NCI-H748 (cell line): ENCODE data around the gene TMEM88.
A peak's percentile ranks its signal among the peaks of the same experiment; 100 is the strongest.

Experiments used
- DNase-seq: peaks from one replicate; lab custom pipeline; 2025; ENCODE audit not compliant: unreplicated experiment; lab: John Stamatoyannopoulos, UW

TMEM88 gene

GRCh38 chr17:7843536-7844291 lies 11.2 kb upstream of the TMEM88 start:
- peak; percentile 95 for DNase-seq

DNA sequence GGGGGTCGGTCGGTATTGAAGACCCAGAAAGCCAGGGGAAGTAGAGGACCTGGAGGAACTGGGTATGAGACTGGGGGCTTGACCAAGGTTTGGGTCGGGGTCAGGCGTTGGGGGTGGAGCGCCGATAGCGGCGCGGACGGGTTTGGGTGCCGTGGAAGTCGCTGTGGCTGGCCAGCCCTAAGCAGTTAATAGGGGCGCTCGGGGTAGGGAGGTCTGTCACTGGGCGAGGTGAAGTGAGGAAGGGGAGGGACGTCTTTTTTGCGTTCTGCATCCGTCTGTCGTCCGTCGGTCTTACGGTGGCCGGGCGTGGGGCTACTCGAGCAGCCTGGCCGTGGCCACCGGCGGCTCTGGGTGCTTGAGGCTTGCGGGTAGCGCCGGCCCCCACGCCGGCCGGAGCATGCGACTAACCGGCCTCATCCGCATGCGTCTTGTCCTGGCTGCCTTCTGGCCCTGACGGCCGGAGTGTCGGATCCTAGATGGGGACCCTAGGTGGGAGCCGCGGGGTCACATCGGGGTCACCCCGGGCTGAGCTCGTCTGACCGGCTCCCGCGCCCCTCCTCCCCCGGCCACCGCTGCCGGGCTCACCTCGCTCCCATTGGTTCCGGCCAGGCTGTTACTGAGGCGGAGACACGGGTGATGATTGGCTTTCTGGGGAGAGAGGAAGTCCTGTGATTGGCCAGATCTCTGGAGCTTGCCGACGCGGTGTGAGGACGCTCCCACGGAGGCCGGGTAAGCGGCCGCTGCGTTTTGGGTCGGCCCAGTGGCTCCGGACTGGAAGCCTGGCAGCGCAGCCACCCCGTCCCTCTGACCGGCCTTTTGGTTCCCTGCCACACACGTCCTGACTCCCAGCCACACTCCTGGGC lies 10.3 kb upstream of the TMEM88 start:
- peak; percentile 95 for DNase-seq

DNA sequence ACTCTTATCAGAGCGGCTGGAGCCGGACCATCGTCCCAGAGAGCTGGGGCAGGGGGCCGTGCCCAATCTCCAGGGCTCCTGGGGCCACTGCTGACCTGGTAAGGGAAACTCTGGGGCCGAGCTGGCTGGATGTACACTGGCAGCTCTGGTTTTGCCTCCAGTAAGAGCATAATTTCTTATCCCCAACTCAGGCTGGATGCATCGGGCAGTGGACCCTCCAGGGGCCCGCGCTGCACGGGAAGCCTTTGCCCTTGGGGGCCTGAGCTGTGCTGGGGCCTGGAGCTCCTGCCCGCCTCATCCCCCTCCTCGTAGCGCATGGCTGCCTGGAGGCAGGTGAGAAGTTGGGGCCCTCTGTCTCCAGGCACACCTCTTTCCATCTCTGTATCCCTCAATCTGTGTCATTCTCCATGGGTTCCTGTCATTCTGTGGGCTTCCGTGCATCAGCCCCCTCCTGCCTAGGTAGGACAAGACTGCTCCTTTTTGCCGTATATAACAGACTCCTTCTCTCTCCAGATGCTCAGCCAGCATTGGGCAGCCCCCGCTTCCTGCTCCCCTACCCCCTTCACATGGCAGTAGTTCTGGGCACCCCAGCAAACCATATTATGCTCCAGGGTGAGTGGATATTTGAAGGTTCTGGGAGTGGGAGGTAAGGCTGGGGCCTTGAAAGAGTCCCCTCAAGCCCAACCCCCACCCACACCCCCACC lies 9.4 kb upstream of the TMEM88 start:
- DNase-seq = no peak

DNA sequence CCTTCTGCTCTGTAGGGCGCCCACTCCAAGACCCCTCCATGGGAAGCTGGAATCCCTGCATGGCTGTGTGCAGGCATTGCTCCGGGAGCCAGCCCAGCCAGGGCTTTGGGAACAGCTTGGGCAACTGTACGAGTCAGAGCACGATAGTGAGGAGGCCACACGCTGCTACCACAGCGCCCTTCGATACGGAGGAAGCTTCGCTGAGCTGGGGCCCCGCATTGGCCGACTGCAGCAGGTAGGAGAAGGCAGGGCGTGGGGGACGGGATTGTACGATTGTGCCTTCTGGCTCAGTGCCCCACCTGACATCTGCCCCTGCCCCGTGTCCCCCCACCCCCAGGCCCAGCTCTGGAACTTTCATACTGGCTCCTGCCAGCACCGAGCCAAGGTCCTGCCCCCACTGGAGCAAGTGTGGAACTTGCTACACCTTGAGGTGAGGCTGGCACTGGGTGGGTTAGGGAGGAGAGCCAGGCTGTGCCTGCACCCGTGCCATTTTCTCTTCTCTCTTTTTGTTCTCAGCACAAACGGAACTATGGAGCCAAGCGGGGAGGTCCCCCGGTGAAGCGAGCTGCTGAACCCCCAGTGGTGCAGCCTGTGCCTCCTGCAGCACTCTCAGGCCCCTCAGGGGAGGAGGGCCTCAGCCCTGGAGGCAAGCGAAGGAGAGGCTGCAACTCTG lies 8.7 kb upstream of the TMEM88 start:
- DNase-seq = no peak

GRCh38 chr17:7846765-7847661 lies 7.9 kb upstream of the TMEM88 start:
- DNase-seq = no peak

DNA sequence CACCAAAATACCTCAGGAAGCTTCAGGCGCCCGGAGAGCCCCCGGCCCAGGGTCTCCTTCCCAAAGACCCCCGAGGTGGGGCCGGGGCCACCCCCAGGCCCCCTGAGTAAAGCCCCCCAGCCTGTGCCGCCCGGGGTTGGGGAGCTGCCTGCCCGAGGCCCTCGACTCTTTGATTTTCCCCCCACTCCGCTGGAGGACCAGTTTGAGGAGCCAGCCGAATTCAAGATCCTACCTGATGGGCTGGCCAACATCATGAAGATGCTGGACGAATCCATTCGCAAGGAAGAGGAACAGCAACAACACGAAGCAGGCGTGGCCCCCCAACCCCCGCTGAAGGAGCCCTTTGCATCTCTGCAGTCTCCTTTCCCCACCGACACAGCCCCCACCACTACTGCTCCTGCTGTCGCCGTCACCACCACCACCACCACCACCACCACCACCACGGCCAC lies 6.7 kb upstream of the TMEM88 start:
- no peak for DNase-seq

- DNase-seq = no peak
Observed at GRCh38 chr17:7848739-7849129, 6.1 kb upstream of the TMEM88 start.

DNA sequence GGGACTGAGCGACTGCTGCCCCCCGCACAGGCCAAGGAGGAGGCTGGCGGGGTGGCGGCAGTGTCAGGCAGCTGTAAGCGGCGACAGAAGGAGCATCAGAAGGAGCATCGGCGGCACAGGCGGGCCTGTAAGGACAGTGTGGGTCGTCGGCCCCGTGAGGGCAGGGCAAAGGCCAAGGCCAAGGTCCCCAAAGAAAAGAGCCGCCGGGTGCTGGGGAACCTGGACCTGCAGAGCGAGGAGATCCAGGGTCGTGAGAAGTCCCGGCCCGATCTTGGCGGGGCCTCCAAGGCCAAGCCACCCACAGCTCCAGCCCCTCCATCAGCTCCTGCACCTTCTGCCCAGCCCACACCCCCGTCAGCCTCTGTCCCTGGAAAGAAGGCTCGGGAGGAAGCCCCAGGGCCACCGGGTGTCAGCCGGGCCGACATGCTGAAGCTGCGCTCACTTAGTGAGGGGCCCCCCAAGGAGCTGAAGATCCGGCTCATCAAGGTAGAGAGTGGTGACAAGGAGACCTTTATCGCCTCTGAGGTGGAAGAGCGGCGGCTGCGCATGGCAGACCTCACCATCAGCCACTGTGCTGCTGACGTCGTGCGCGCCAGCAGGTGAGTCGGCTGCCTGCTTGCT lies 5.6 kb upstream of the TMEM88 start:
- DNase-seq = no peak

DNA sequence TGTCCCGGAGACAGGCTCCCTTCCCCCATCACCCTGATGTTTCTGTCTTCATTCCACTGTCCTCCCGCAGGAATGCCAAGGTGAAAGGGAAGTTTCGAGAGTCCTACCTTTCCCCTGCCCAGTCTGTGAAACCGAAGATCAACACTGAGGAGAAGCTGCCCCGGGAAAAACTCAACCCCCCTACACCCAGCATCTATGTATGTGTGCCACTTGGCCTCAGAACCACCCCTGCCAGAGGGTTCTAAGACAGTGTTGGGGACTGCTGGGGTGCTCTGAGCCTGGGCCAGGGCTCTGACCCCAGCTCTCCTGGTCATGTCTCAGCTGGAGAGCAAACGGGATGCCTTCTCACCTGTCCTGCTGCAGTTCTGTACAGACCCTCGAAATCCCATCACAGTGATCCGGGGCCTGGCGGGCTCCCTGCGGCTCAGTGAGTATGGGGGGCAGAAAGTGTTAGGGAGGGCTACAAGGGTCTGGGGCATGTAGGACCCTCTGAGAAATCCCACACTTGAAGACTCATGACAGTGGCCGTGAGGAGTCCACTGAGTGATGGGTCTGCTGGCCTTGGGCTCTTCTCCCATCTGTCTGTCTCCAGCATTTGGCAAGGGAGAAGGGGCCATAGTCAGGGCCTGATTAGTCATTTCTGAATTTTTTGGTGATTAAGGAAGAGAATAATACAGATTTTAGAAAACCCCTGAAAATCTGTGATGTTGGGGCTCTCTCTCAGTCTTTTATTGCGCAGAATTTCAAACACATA lies 4.9 kb upstream of the TMEM88 start:
- no peak for DNase-seq

GRCh38 chr17:7850701-7851437 lies 4.0 kb upstream of the TMEM88 start:
- no peak for DNase-seq

DNA sequence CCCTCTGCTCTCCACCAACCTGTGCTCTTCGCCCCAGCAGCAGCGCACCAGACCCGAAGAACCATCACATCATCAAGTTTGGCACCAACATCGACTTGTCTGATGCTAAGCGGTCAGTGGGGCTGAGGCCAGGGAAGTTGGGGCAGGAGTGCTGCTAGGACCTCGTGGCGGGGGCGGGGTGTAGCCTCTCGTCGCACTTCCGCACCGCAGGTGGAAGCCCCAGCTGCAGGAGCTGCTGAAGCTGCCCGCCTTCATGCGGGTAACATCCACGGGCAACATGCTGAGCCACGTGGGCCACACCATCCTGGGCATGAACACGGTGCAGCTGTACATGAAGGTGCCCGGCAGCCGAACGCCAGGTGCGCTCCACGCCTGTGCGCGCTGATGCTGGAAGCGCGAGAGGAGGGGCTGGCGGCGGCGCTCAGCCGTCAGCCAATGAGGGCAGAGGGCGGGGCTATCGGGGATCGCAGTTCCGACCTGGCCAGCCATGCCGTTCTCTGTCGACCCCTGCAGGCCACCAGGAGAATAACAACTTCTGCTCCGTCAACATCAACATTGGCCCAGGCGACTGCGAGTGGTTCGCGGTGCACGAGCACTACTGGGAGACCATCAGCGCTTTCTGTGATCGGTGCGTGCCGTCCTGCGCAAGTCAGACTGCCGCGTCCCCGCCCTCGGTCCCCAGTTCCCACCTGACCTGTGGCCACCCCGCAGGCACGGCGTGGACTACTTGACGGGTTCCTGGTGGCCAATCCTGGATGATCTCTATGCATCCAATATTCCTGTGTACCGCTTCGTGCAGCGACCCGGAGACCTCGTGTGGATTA lies 3.2 kb upstream of the TMEM88 start:
- DNase-seq = peak; percentile 96

- DNase-seq = no peak
Observed at GRCh38 chr17:7852262-7852670, 2.6 kb upstream of the TMEM88 start.

GRCh38 chr17:7852919-7853690 lies 1.8 kb upstream of the TMEM88 start:
- DNase-seq = no peak

- no peak for DNase-seq
Observed at GRCh38 chr17:7853691-7854038, 1.2 kb upstream of the TMEM88 start.

DNA sequence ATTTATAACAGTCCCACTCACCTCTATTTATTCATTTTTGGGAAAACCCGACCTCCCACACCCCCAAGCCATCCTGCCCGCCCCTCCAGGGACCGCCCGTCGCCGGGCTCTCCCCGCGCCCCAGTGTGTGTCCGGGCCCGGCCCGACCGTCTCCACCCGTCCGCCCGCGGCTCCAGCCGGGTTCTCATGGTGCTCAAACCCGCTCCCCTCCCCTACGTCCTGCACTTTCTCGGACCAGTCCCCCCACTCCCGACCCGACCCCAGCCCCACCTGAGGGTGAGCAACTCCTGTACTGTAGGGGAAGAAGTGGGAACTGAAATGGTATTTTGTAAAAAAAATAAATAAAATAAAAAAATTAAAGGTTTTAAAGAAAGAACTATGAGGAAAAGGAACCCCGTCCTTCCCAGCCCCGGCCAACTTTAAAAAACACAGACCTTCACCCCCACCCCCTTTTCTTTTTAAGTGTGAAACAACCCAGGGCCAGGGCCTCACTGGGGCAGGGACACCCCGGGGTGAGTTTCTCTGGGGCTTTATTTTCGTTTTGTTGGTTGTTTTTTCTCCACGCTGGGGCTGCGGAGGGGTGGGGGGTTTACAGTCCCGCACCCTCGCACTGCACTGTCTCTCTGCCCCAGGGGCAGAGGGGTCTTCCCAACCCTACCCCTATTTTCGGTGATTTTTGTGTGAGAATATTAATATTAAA lies 638 bp upstream of the TMEM88 start:
- DNase-seq = no peak

DNA sequence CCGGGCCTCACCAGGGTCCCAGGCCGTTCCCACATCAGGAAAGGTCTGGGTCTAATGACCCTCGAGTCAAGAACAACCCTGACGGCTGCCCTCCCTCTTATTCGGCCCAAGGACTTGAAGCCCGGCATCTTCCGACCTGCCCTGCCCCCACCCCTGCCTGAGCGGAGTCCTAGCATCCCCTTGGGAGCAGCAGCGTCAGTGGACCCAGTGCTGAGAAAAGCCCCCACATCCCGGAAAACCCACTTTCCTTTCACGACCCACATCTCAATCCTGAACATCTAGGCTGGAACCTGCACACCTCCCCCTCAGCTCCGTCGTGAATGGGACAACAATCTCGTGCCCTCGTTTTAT lies 769 bp downstream of the TMEM88 start:
- DNase-seq = no peak
